Neural cell (in vitro differentiated cells): ENCODE results near the gene TFEB.

ENCODE experiments used
- EZH2 ChIP-seq: fragments of 200-600, 300-800 bp; shearing (Covaris generic), sonication (generic); IDR thresholded peaks from 2 replicates; pipeline ENCODE4 v1.6.1; 2014; ENCODE audit warnings: antibody characterized with exemption, low read length, borderline replicate concordance, mild to moderate bottlenecking; ENCODE audit not compliant: insufficient read depth, poor library complexity, severe bottlenecking
- REST ChIP-seq: IDR thresholded peaks from 2 replicates; pipeline ENCODE4 v1.6.1; 2012; ENCODE audit warnings: borderline replicate concordance

- TF ChIP-seq REST (no peak), EZH2 (no peak)
Measured at GRCh38 chr6:41679696-41680095, 55.7 kb downstream of the TFEB start.
